ENCODE results near the gene RELN. TPM values are rescaled to one million over a fixed set of nuclear protein-coding genes. Genes with fewer than 3 reads are reported as not detected.

Gene RELN
- total RNA-seq, 1 experiment from 2014 or later, result 0.48 TPM

DNA sequence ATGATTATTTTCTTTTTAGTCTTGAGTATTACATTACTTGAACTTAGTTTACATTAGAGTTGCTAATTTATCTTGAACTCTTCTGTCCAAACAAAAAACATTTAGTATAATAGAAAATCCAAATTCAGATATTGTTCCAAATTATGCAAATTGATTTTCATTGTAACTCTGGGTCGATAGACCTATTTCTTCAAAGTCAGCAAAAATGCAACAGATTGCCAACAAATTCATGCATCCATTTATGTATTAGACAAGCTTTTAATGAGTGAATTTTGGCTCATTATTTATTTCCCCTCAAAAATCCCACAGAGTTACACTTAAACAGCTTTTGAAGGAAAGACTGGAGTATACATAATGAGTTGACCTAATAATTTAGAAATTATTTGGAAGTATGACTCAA lies 240.8 kb downstream of the RELN start:
- H3K4me3 ChIP-seq, result no peak overlapping the region
- H3K4me2 ChIP-seq, result no peak overlapping the region
- no peaks in the 10 kb centered on the region for H3K27me3 ChIP-seq (ENCODE audit: insufficient read depth, low read depth)
- ChIA-PET POLR2A (ENCODE audit: unreplicated experiment) (no interaction called here), CTCF (no interaction called here)
- H3K4me1 ChIP-seq (replicated peaks; ENCODE audit: insufficient read depth), result no peaks in the 10 kb centered on the region
- H3K9me3 ChIP-seq (ENCODE audit: insufficient read depth, low read depth), result no peaks in the 10 kb centered on the region; the same call in 1 of the 2 replicates
- no peak overlapping the region for H3K27ac ChIP-seq
- H3K9me2 ChIP-seq (ENCODE audit: insufficient read depth), result no peaks in the 10 kb centered on the region
- H3K36me3 ChIP-seq (ENCODE audit: low read depth), result no peaks in the 10 kb centered on the region
- H4K20me1 ChIP-seq (ENCODE audit: insufficient read depth), result no peaks in the 10 kb centered on the region
- TF ChIP-seq EZH2 (IDR thresholded peaks at IDR 0.05; ENCODE audit: low read depth), result no peak
- TF ChIP-seq CTCF (conservative IDR thresholded peaks at IDR 0.05), result no peak
- H3K79me2 ChIP-seq (ENCODE audit: low read depth), result no peaks in the 10 kb centered on the region
- H3F3A ChIP-seq (ENCODE audit: insufficient read depth, low read depth), result no peaks in the 10 kb centered on the region
- BruUV-seq (replicated peaks), result no TSS peak
- H2AFZ ChIP-seq, result no peak overlapping the region
- no peak for DNase-seq
- intact Hi-C loops (cut with micrococcal nuclease; ENCODE audit: unreplicated experiment), result no loop called here

GRCh38 chr7:103735377-103735776 lies 254.1 kb downstream of the RELN start:
- H3F3A ChIP-seq (ENCODE audit: insufficient read depth, low read depth), result no peaks in the 10 kb centered on the region
- intact Hi-C loops (cut with micrococcal nuclease; ENCODE audit: unreplicated experiment), result no loop called here
- no peak overlapping the region for H3K4me3 ChIP-seq
- ChIA-PET CTCF (no interaction called here), POLR2A (ENCODE audit: unreplicated experiment) (no interaction called here)
- no peaks in the 10 kb centered on the region for H3K27me3 ChIP-seq (ENCODE audit: insufficient read depth, low read depth)
- no peaks in the 10 kb centered on the region for H3K9me3 ChIP-seq (ENCODE audit: insufficient read depth, low read depth)
- peak; percentile 11 to 64 for DNase-seq
- H3K4me1 ChIP-seq (replicated peaks; ENCODE audit: insufficient read depth), result 0 out of 2 replicates have a peak, but pooled peaks cover 9% of the 10 kb centered on the region
- no peak for TF ChIP-seq EZH2 (IDR thresholded peaks at IDR 0.05; ENCODE audit: low read depth)
- TF ChIP-seq CTCF (conservative IDR thresholded peaks at IDR 0.05), result no peak
- H3K4me2 ChIP-seq, result no peak overlapping the region
- no peak overlapping the region for H3K27ac ChIP-seq
- H3K36me3 ChIP-seq (ENCODE audit: low read depth), result no peaks in the 10 kb centered on the region
- H4K20me1 ChIP-seq (ENCODE audit: insufficient read depth), result no peaks in the 10 kb centered on the region
- H3K9me2 ChIP-seq (ENCODE audit: insufficient read depth), result no peaks in the 10 kb centered on the region
- no TSS peak for BruUV-seq (replicated peaks)
- H2AFZ ChIP-seq, result no peak overlapping the region
- no peaks in the 10 kb centered on the region for H3K79me2 ChIP-seq (ENCODE audit: low read depth)

DNA sequence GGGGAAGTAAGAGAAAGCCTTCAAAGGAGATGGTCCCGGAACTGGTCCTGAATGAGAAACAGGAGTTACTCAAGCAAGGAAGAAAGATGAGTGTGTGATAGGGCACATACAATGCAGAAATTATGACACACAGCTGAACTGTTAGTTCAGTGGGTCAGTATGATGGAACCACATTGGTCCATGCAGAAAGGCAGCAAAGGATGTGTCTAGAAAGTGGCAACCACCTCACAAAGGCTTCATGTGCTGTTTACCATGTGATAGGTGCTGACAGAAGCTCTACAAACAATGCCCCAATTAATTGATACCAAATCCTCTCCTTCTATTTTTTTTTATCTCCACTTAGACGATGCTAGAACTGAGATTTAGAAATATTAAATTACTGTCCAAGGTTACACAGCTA lies 258.3 kb downstream of the RELN start:
- no peaks in the 10 kb centered on the region for H3K9me3 ChIP-seq (ENCODE audit: insufficient read depth, low read depth)
- no peak overlapping the region for H3K4me3 ChIP-seq
- H3K27me3 ChIP-seq (ENCODE audit: insufficient read depth, low read depth), result no peaks in the 10 kb centered on the region
- BruUV-seq (replicated peaks), result no TSS peak
- H3K36me3 ChIP-seq (ENCODE audit: low read depth), result no peaks in the 10 kb centered on the region
- no peaks in the 10 kb centered on the region; the same call in none of the 2 replicates for H3K9me2 ChIP-seq (ENCODE audit: insufficient read depth)
- H3F3A ChIP-seq (ENCODE audit: insufficient read depth, low read depth), result no peaks in the 10 kb centered on the region
- no peaks in the 10 kb centered on the region for H4K20me1 ChIP-seq (ENCODE audit: insufficient read depth)
- ChIA-PET CTCF (no interaction called here), POLR2A (ENCODE audit: unreplicated experiment) (no interaction called here)
- no peak for TF ChIP-seq EZH2 (IDR thresholded peaks at IDR 0.05; ENCODE audit: low read depth)
- no peak for TF ChIP-seq CTCF (conservative IDR thresholded peaks at IDR 0.05)
- intact Hi-C loops (cut with micrococcal nuclease; ENCODE audit: unreplicated experiment), result no loop called here
- no peaks in the 10 kb centered on the region for H3K79me2 ChIP-seq (ENCODE audit: low read depth)
- 0 out of 2 replicates have a peak, but pooled peaks cover 9% of the 10 kb centered on the region for H3K4me1 ChIP-seq (replicated peaks; ENCODE audit: insufficient read depth)
- H3K27ac ChIP-seq, result no peak overlapping the region
- DNase-seq, result no peak
- H3K4me2 ChIP-seq, result no peak overlapping the region
- 0 out of 2 replicates have a peak overlapping the region, but pooled peaks have one; percentile 49 for H2AFZ ChIP-seq
